Measurements from ENCODE around the gene ANKRD10. TPM values are rescaled to one million over a fixed set of nuclear protein-coding genes. Genes with fewer than 3 reads are reported as not detected.

Gene ANKRD10
- total and polyA plus RNA-seq, 2 experiments from 2014 or later, result 250 to 277 TPM

- H3K9me2 ChIP-seq (ENCODE audit: insufficient read depth), result peaks cover 2% of the 10 kb centered on the region; the same call in 1 of the 2 replicates
- no peak overlapping the region for H3K27ac Mint-ChIP-seq
- no peaks in the 10 kb centered on the region for H3K4me1 Mint-ChIP-seq
- DNase-seq (ENCODE audit: low spot score) (no peak), ATAC-seq (no peak)
- peaks cover 37% of the 10 kb centered on the region for H3K36me3 Mint-ChIP-seq (ENCODE audit: low read depth)
- no peak overlapping the region for H3K4me2 ChIP-seq
- H3F3A ChIP-seq (replicated peaks; ENCODE audit: low read depth), result no peaks in the 10 kb centered on the region
- no peak overlapping the region for H3K4me3 Mint-ChIP-seq
- H3K27ac ChIP-seq (ENCODE audit: low read depth), result no peak overlapping the region
- H3K79me2 ChIP-seq (replicated peaks; ENCODE audit: insufficient read depth), result no peaks in the 10 kb centered on the region
- no peaks in the 10 kb centered on the region for H3K27me3 ChIP-seq (ENCODE audit: insufficient read depth)
- no peak overlapping the region for H3K4me3 ChIP-seq
- H3K36me3 ChIP-seq (ENCODE audit: insufficient read depth), result peaks cover 17% of the 10 kb centered on the region; the same call in 1 of the 2 replicates
- H3K27me3 Mint-ChIP-seq (ENCODE audit: insufficient read depth, low read depth, poor library complexity), result peaks cover 3% of the 10 kb centered on the region
- peaks cover 74% of the 10 kb centered on the region for H3K9me3 Mint-ChIP-seq
- H2AFZ ChIP-seq, result no peak overlapping the region
- no peaks in the 10 kb centered on the region for H3K4me1 ChIP-seq (ENCODE audit: insufficient read depth)
- H4K20me1 ChIP-seq (replicated peaks; ENCODE audit: insufficient read depth), result no peaks in the 10 kb centered on the region
- TF ChIP-seq CREB1 (CRISPR knock-in tag; IDR thresholded peaks at IDR 0.05; ENCODE audit: low read depth) (no peak), EZH2 (IDR thresholded peaks at IDR 0.05; ENCODE audit: low read depth, unreplicated experiment) (no peak), CTCF (conservative IDR thresholded peaks at IDR 0.05; ENCODE audit: low read depth in 2 of 2) (no peak), ETS1 (IDR thresholded peaks at IDR 0.05) (no peak), NANOG (IDR thresholded peaks at IDR 0.05; ENCODE audit: borderline replicate concordance) (no peak), REST (IDR thresholded peaks at IDR 0.05; ENCODE audit: unreplicated experiment) (no peak), JUNB (IDR thresholded peaks at IDR 0.05; ENCODE audit: unreplicated experiment) (no peak), ZNF331 (CRISPR knock-in tag; IDR thresholded peaks at IDR 0.05; ENCODE audit: low read depth) (no peak), ZNF462 (CRISPR knock-in tag; IDR thresholded peaks at IDR 0.05) (no peak), ZNF114 (CRISPR knock-in tag; IDR thresholded peaks at IDR 0.05) (no peak), EZH2phosphoT487 (IDR thresholded peaks at IDR 0.05; ENCODE audit: unreplicated experiment) (no peak), STAT1 (IDR thresholded peaks at IDR 0.05; ENCODE audit: unreplicated experiment) (no peak), POLR2AphosphoS5 (IDR thresholded peaks at IDR 0.05; ENCODE audit: low read depth) (no peak)
These were observed 49.6 kb upstream of the ANKRD10 start for GRCh38 chr13:110964229-110965037.
